ENCODE results near the gene PLIN5. TPM values are rescaled to one million over a fixed set of nuclear protein-coding genes. Genes with fewer than 3 reads are reported as not detected.

The PLIN5 gene
- total RNA-seq, 1 donor from 2014 or later, result 0.54 TPM

DNA sequence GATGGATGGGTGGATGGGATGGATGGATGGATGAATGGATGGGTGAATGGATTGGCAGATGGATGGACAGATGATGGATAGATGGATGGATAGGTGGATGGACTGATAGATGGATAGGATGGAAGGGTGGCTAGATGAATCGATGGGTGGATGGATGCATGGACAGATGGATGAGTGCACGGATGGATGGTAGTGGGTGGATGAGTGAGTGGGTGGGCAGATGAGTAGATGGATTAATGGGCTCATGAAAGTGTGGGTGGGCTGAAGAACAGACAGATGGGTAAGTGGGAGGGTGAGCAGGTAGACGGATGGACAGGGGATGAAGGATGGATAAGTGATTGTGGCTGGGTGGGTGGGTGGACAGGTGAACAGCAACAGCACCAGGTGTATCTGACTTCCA, 18.8 kb upstream of the PLIN5 start:
- DNase-seq, result no peak
- Mint-ChIP-seq H3K4me3 (ENCODE audit: unreplicated experiment) (no peak overlapping the region), H3K27ac (ENCODE audit: unreplicated experiment) (peak overlapping the region; percentile 28), H3K9me3 (ENCODE audit: unreplicated experiment) (peaks cover 24% of the 10 kb centered on the region), H3K36me3 (ENCODE audit: unreplicated experiment) (peaks cover 20% of the 10 kb centered on the region), H3K4me1 (ENCODE audit: low read depth, unreplicated experiment) (no peaks in the 10 kb centered on the region), H3K27me3 (ENCODE audit: unreplicated experiment) (peaks cover 22% of the 10 kb centered on the region)
- TF ChIP-seq, protein P1, sequence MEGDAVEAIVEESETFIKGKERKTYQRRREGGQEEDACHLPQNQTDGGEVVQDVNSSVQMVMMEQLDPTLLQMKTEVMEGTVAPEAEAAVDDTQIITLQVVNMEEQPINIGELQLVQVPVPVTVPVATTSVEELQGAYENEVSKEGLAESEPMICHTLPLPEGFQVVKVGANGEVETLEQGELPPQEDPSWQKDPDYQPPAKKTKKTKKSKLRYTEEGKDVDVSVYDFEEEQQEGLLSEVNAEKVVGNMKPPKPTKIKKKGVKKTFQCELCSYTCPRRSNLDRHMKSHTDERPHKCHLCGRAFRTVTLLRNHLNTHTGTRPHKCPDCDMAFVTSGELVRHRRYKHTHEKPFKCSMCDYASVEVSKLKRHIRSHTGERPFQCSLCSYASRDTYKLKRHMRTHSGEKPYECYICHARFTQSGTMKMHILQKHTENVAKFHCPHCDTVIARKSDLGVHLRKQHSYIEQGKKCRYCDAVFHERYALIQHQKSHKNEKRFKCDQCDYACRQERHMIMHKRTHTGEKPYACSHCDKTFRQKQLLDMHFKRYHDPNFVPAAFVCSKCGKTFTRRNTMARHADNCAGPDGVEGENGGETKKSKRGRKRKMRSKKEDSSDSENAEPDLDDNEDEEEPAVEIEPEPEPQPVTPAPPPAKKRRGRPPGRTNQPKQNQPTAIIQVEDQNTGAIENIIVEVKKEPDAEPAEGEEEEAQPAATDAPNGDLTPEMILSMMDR (IDR thresholded peaks at IDR 0.05; ENCODE audit: partially characterized antibody, unreplicated experiment), result no peak

DNA sequence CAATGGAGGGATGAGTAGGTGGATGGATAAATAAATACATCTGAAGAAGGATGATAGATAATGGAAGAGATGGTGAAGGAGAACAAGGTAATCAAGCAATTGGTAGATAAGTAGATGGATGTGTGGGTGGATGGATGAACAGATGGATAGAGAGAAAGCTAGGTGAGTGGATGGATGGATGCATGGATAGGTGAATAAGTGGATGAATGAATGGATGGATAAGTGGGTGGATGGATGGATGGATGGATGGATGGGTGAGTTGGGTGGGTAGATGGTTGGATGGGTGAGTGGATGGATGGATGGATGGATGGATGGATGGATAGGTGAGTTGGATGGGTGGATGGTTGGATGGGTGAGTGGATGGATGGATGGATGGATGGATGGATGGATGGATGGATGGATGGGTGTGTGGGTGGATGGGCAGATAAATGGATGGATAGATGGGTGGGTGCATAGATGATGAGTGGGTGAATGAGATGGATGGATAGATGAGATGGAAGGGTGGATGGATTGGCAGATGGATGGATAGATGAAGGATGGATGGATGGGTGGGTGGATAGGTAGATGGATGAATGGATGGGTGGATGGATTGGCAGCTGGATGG, 18.2 kb upstream of the PLIN5 start:
- peaks cover 22% of the 10 kb centered on the region for H3K9me3 Mint-ChIP-seq (ENCODE audit: unreplicated experiment)
- no peaks in the 10 kb centered on the region for H3K4me1 Mint-ChIP-seq (ENCODE audit: low read depth, unreplicated experiment)
- H3K27ac Mint-ChIP-seq (ENCODE audit: unreplicated experiment), result peak overlapping the region; percentile 64
- TF ChIP-seq, protein P1 (IDR thresholded peaks at IDR 0.05; ENCODE audit: partially characterized antibody, unreplicated experiment), result no peak
- H3K27me3 Mint-ChIP-seq (ENCODE audit: unreplicated experiment), result peaks cover 22% of the 10 kb centered on the region
- peaks cover 20% of the 10 kb centered on the region for H3K36me3 Mint-ChIP-seq (ENCODE audit: unreplicated experiment)
- DNase-seq, result no peak
- H3K4me3 Mint-ChIP-seq (ENCODE audit: unreplicated experiment), result peak overlapping the region; percentile 72

DNA sequence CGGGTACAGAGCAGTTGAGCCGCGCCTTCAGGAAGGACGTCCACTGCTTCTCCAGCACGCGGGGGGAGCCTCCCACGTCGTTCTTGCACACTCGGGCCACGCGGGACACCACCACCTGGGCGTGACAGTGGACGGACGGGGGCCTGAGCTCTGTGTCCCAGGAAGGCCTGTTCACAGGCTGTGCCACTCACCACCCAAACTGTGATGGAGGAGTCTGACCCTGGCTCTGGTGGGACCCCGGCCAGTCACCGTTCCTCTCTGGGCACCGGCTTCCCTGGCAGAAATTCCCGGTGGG, 17.4 kb upstream of the PLIN5 start:
- peaks cover 25% of the 10 kb centered on the region for H3K27me3 Mint-ChIP-seq (ENCODE audit: unreplicated experiment)
- no peaks in the 10 kb centered on the region for H3K4me1 Mint-ChIP-seq (ENCODE audit: low read depth, unreplicated experiment)
- peaks cover 20% of the 10 kb centered on the region for H3K36me3 Mint-ChIP-seq (ENCODE audit: unreplicated experiment)
- H3K4me3 Mint-ChIP-seq (ENCODE audit: unreplicated experiment), result no peak overlapping the region
- TF ChIP-seq, protein P1 (IDR thresholded peaks at IDR 0.05; ENCODE audit: partially characterized antibody, unreplicated experiment), result no peak
- peaks cover 21% of the 10 kb centered on the region for H3K9me3 Mint-ChIP-seq (ENCODE audit: unreplicated experiment)
- DNase-seq, result no peak
- H3K27ac Mint-ChIP-seq (ENCODE audit: unreplicated experiment), result no peak overlapping the region

DNA sequence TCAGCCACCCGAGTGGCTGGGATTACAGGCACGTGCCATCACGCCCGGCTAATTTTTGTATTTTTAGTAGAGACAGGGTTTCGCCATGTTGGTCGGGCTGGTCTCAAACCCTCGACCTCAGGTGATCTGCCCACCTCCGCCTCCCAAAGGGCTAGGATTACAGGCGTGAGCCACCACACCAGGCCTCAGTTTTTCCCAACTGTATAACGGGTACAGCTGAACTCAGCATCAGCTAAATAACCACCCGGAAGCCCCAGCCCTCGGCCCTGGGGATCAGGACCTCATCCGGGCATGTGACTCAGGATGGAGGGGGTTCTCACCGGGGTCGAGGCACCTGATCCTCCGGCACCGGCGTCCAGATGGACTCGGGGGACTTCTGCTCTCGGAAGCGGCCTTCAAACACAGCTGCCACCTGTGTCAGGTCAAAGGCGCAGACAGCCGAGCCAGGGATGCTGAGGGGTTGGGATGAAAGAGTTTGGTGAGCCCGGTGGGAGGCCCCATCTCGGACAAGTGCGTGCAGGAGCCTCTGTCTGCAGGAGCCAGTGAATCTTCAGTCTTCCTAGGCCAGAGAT, 15.5 kb upstream of the PLIN5 start:
- peaks cover 20% of the 10 kb centered on the region for H3K36me3 Mint-ChIP-seq (ENCODE audit: unreplicated experiment)
- peaks cover 14% of the 10 kb centered on the region for H3K9me3 Mint-ChIP-seq (ENCODE audit: unreplicated experiment)
- H3K4me3 Mint-ChIP-seq (ENCODE audit: unreplicated experiment), result no peak overlapping the region
- no peak for DNase-seq
- no peaks in the 10 kb centered on the region for H3K4me1 Mint-ChIP-seq (ENCODE audit: low read depth, unreplicated experiment)
- H3K27ac Mint-ChIP-seq (ENCODE audit: unreplicated experiment), result no peak overlapping the region
- TF ChIP-seq, protein P1 (IDR thresholded peaks at IDR 0.05; ENCODE audit: partially characterized antibody, unreplicated experiment), result no peak
- H3K27me3 Mint-ChIP-seq (ENCODE audit: unreplicated experiment), result peaks cover 19% of the 10 kb centered on the region

DNA sequence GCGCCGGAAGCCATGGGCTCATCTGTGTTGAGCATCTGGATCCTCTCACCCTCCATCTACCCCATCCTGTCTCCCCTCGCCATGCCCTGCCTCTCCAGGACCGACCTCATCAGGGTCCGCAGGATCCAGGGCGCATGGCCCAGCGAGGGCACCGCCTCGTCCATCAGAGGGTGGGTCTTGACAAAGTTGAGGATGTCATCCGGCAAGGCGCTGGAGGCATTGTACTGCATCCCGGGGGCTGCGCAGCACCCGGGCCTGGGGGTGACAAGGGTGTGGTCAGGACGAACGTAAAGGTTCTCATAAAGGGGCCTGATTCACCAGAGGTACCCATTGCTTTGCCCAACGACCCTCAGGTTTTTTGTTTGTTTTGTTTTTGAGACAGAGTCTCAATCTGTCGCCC, 15.0 kb upstream of the PLIN5 start:
- Mint-ChIP-seq H3K4me3 (ENCODE audit: unreplicated experiment) (no peak overlapping the region), H3K36me3 (ENCODE audit: unreplicated experiment) (peaks cover 20% of the 10 kb centered on the region), H3K27ac (ENCODE audit: unreplicated experiment) (peak overlapping the region; percentile 75), H3K4me1 (ENCODE audit: low read depth, unreplicated experiment) (no peaks in the 10 kb centered on the region), H3K27me3 (ENCODE audit: unreplicated experiment) (peaks cover 19% of the 10 kb centered on the region), H3K9me3 (ENCODE audit: unreplicated experiment) (peaks cover 14% of the 10 kb centered on the region)
- no peak for DNase-seq
- TF ChIP-seq, protein P1 (IDR thresholded peaks at IDR 0.05; ENCODE audit: partially characterized antibody, unreplicated experiment), result no peak

All from glutamatergic neuron (in vitro differentiated cells).